K562 (cell line): ENCODE results near the gene ABCB9. TPM values are rescaled to one million over a fixed set of nuclear protein-coding genes. Genes with fewer than 3 reads are reported as not detected.

Experiments
- ATAC-seq: fragments of 200-7000 bp; cut with Tn5 transposase; 3 replicates; pipeline ENCODE4 v1.9.1; 2020; ENCODE audit warnings: moderate library complexity
- BruUV-seq: library from RNA; stranded (reverse); fragments of 400-500 nt; replicated peaks from 2 replicates; lab custom pipeline; 2021; lab: Mats Ljungman, UMichigan
- CTCF ChIA-PET: fragments of 300-600 bp; formaldehyde crosslinking; extraction: SDS; loops from one replicate; lab custom pipeline; 2021; ENCODE audit warnings: low intra/inter-chr PET ratio; lab: Yijun Ruan, JAX
- POLR2A ChIA-PET: fragments of 300-600, 350-650 bp; sonication (Branson Sonifier 250); formaldehyde crosslinking; extraction: SDS; loops from one replicate; lab custom pipeline; 2021; ENCODE audit warnings: antibody characterized with exemption, inconsistent platforms; lab: Yijun Ruan, JAX
- DNase-seq, 4 experiments: peaks; one replicate each; pipeline versions ENCODE4 v3.0.0 to v3.0.0-alpha.2; 2011 to 2018; ENCODE audit warnings: low spot score in 3 of 4, mixed read lengths in 3 of 4; ENCODE audit errors: extremely low read depth in 1 of 4
- FAIRE-seq: peaks from 2 replicates; lab custom pipeline; 2011; peaks lifted over from hg19 to GRCh38; lab: Jason Lieb, UNC
- H2AFZ ChIP-seq: 2 replicates; pipeline ENCODE4 v1.6.0; 2011; ENCODE audit warnings: low read depth, low read length, control low read depth, inconsistent platforms
- H3K27ac ChIP-seq: fragments of 200-600 bp; 3 replicates; pipeline ENCODE4 v1.8.0; 2011; ENCODE audit warnings: low read depth, mild to moderate bottlenecking, control low read depth, inconsistent platforms, low read length, moderate library complexity, mixed read lengths; ENCODE audit errors: extremely low read depth
- H3K27me3 ChIP-seq, 2 experiments: fragments of 300-600 bp in 1 of 2; 2 replicates in 1 of 2; 3 replicates in 1 of 2; pipeline versions ENCODE4 v1.6.0 to v1.8.0; 2011; ENCODE audit warnings: inconsistent platforms in 2 of 2, low read length in 2 of 2, mild to moderate bottlenecking in 1 of 2, mixed read lengths in 1 of 2, moderate library complexity in 1 of 2; ENCODE audit not compliant: control insufficient read depth in 2 of 2, insufficient read depth in 2 of 2
- H3K36me3 ChIP-seq: fragments of 300-600 bp; 3 replicates; pipeline ENCODE4 v1.8.0; 2011; ENCODE audit warnings: mild to moderate bottlenecking, low read length, inconsistent platforms; ENCODE audit not compliant: control insufficient read depth, insufficient read depth
- H3K4me1 ChIP-seq, 2 experiments: fragments of 200-600 bp in 1 of 2; replicated peaks in 1 of 2; 2 replicates in 1 of 2; 3 replicates in 1 of 2; pipeline versions ENCODE4 v1.5.1 to v1.8.0; 2011; ENCODE audit warnings: inconsistent platforms in 2 of 2, low read length in 2 of 2, mild to moderate bottlenecking in 1 of 2, mixed read lengths in 1 of 2, moderate library complexity in 1 of 2; ENCODE audit not compliant: control insufficient read depth in 2 of 2, insufficient read depth in 2 of 2
- H3K4me2 ChIP-seq: 2 replicates; pipeline ENCODE4 v1.6.1; 2011; ENCODE audit warnings: low read length, control low read depth, inconsistent platforms, mixed read lengths; ENCODE audit not compliant: insufficient read depth
- H3K4me3 ChIP-seq: fragments of 200-600 bp; sonication (generic), shearing (Covaris generic); 2 replicates; pipeline ENCODE4 v1.5.1; 2016; ENCODE audit warnings: control low read depth, inconsistent platforms
- H3K79me2 ChIP-seq: fragments of 200-600 bp; 3 replicates; pipeline ENCODE4 v1.8.0; 2011; ENCODE audit warnings: low read length, inconsistent platforms; ENCODE audit not compliant: control insufficient read depth, insufficient read depth
- H3K9ac ChIP-seq, 2 experiments: 2 replicates each; pipeline versions ENCODE4 v1.6.0 to v1.6.1; 2011; ENCODE audit warnings: low read depth in 2 of 2, low read length in 2 of 2, control low read depth in 1 of 2, inconsistent platforms in 1 of 2, mild to moderate bottlenecking in 1 of 2, mixed read lengths in 1 of 2; ENCODE audit not compliant: insufficient read depth in 1 of 2
- H3K9me1 ChIP-seq: one replicate; pipeline ENCODE4 v1.6.0; 2011; ENCODE audit warnings: inconsistent platforms, mild to moderate bottlenecking, low read length, moderate library complexity; ENCODE audit not compliant: control insufficient read depth, insufficient read depth
- H3K9me3 ChIP-seq: replicated peaks from 2 replicates; pipeline ENCODE4 v1.5.1; 2011; ENCODE audit warnings: low read depth, low read length, inconsistent platforms; ENCODE audit not compliant: control insufficient read depth, insufficient read depth
- H4K20me1 ChIP-seq: replicated peaks from 2 replicates; pipeline ENCODE4 v1.6.1; 2011; ENCODE audit warnings: low read length, inconsistent platforms, mixed read lengths; ENCODE audit not compliant: control insufficient read depth, insufficient read depth
- BDP1 ChIP-seq: IDR thresholded peaks from 3 replicates; pipeline ENCODE4 v1.6.1; 2011; ENCODE audit not compliant: insufficient read length, insufficient read depth
- SIRT6 ChIP-seq: IDR thresholded peaks from one replicate; pipeline ENCODE4 v1.6.1; 2012; ENCODE audit warnings: low read depth, mild to moderate bottlenecking, control low read depth, inconsistent platforms, low read length, moderate library complexity
- ZNF121 ChIP-seq: sonication (generic); formaldehyde crosslinking; conservative IDR thresholded peaks from 2 replicates; pipeline ENCODE4 v1.8.0; 2022; ENCODE audit warnings: missing genetic modification reagents
- ZNF24 ChIP-seq: fragments of 450-650 bp; IDR thresholded peaks from 2 replicates; pipeline ENCODE4 v1.6.1; 2016
- ZNF584 ChIP-seq: fragments of 200-800 bp; sonication (Bioruptor generic); IDR thresholded peaks from 2 replicates; pipeline ENCODE4 v1.6.1; 2016; ENCODE audit warnings: low read depth, mild to moderate bottlenecking, missing genetic modification characterization, missing compliant biosample characterization
- WGBS: fragments of 100-300 bp; shearing (Covaris generic); methylation state at CpG from one replicate; pipeline ENCODE4 v1.1.6; 2016; ENCODE audit warnings: low coverage, mixed read lengths; ENCODE audit not compliant: insufficient coverage; ENCODE audit errors: missing lambda C conversion rate; 5-methylcytosine and 5-hydroxymethylcytosine counted together
- in situ Hi-C: fragments of 300-500 bp; cut with MboI; formaldehyde crosslinking; loops from 4 replicates; pipeline ENCODE4 v1.15.0; 2018; ENCODE audit warnings: inconsistent platforms, mixed read lengths
- intact Hi-C: fragments of 100-400 bp; cut with micrococcal nuclease; formaldehyde crosslinking; loops from 2 replicates; pipeline ENCODE4 v1.14.2; 2022
- polyA plus RNA-seq, 8 experiments: library from polyadenylated mRNA; depleted of rRNA in 4 of 8; stranded (reverse) in 5 of 8; unstranded in 3 of 8; fragments of >200 nt; fragmentation: Nextera tagmentation in 2 of 8; fragmentation: Illumina TruSeq in 1 of 8; extraction: Ambion mirVana in 2 of 8; extraction: Trizol in 1 of 8; gene quantifications; 2 replicates each; pipeline versions ENCODE4 v1.2.1 to v1.2.3, GENCODE V29; 2011 to 2014; ENCODE audit warnings: inconsistent platforms in 1 of 8, missing spikeins in 1 of 8
- total RNA-seq, 7 experiments: library from RNA; depleted of rRNA in 6 of 7; stranded (reverse); fragments of >200 nt in 6 of 7; fragmentation: Illumina TruSeq in 2 of 7; extraction: Trizol in 2 of 7; gene quantifications; 2 replicates each; pipeline versions ENCODE4 v1.2.1 to v1.2.3, GENCODE V29; 2011 to 2021; ENCODE audit warnings: low replicate concordance in 1 of 7
- TF ChIP-seq, protein P1 (sequence below): sonication (generic); formaldehyde crosslinking; IDR thresholded peaks from 2 replicates; pipeline ENCODE4 v1.9.0; 2022; ENCODE audit warnings: mild to moderate bottlenecking, missing genetic modification reagents

ABCB9 gene
- total and polyA plus RNA-seq, 9 of the 15 experiments (the other 6 are each of a cell fraction or from before 2014, with no cell fraction given): 0.20 to 12.6 (median 6.2) TPM

DNA sequence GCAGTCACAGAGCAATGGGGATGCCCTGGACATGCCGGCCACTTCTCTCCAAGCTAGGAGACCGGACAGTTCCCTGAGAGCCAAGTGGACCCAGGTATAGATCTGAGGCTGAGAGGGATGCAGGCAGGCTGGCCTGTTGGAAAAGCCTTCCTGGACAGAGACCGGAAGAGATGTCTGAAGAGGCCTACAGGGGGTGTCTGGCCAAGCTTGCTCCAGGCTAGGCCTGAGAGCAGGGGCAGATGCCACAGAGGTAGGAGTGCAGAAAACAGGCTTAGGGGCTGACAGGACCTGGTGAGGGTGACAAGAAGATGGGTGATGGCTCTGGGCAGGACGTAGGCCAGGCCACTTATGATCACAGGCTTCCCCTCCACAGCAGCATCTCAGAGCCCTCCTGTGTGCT lies 44.4 kb upstream of the ABCB9 start:
- 77% methylated on average over 4 of the region's 4 CpGs for WGBS
- H3K27me3 ChIP-seq: no peaks in the 10 kb centered on the region
- no peak overlapping the region for H3K4me2 ChIP-seq
- FAIRE-seq (no peak), DNase-seq (no peak), ATAC-seq (peak; percentile 50)
- H3K4me1 ChIP-seq: peaks cover 0 to 3% of the 10 kb centered on the region in 2 experiments; a peak in 2 of 5 replicates
- H3K9ac ChIP-seq: no peak overlapping the region
- H2AFZ ChIP-seq: no peak overlapping the region
- H3K9me1 ChIP-seq: peaks cover 3% of the 10 kb centered on the region
- H3K79me2 ChIP-seq: no peaks in the 10 kb centered on the region
- H3K9me3 ChIP-seq: no peaks in the 10 kb centered on the region
- no peak for TF ChIP-seq ZNF584 (CRISPR knock-in tag)
- TF ChIP-seq, protein P1, sequence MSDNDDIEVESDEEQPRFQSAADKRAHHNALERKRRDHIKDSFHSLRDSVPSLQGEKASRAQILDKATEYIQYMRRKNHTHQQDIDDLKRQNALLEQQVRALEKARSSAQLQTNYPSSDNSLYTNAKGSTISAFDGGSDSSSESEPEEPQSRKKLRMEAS: 0 out of 2 replicates have a peak, but pooled peaks have one; percentile 12
- 0 out of 2 replicates have a peak, but pooled peaks cover 4% of the 10 kb centered on the region for H4K20me1 ChIP-seq
- no TSS peak for BruUV-seq
- intact Hi-C loops: no loop called here
- ChIA-PET POLR2A (interaction anchor here (0.6 to 1.1 kb wide), 2 partner anchors 9 to 11 kb away, joined by 3 read pairs; no protein-coding TSS in a partner anchor), CTCF (no interaction called here)
- H3K27ac ChIP-seq: no peak overlapping the region
- peaks cover 9% of the 10 kb centered on the region; the same call in 2 of the 3 replicates for H3K36me3 ChIP-seq
- in situ Hi-C loops: no loop called here
- H3K4me3 ChIP-seq: no peak overlapping the region

DNA sequence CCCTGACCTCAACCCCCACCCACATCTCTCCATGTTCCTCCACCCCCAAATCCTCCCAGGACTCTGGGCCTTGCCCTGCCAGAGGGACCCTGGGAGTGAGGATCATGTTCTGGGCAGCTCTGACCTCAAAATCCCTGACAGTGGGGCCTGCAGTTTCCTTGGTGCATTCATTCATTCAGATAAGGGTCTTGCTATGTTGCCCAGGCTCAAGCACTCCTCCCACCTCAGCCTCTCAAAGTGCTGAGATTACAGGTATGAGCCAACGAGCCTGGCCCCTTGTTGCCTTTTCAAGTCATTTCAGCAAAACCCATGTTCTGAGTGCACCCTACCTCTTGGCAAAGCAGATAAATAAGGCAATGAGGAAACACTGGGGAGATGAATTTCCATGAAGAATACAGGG lies 43.8 kb upstream of the ABCB9 start:
- Histone ChIP-seq H3K4me2 (no peak overlapping the region), H3K27me3 (no peaks in the 10 kb centered on the region), H3K27ac (no peak overlapping the region), H2AFZ (no peak overlapping the region), H3K4me3 (no peak overlapping the region), H3K79me2 (no peaks in the 10 kb centered on the region), H3K4me1 (peaks cover 0 to 3% of the 10 kb centered on the region in 2 experiments; a peak in 2 of 5 replicates), H3K9me1 (peaks cover 3% of the 10 kb centered on the region), H3K9me3 (no peaks in the 10 kb centered on the region), H4K20me1 (0 out of 2 replicates have a peak, but pooled peaks cover 4% of the 10 kb centered on the region), H3K36me3 (peaks cover 9% of the 10 kb centered on the region; the same call in 2 of the 3 replicates), H3K9ac (no peak overlapping the region)
- DNase-seq (no peak), FAIRE-seq (no peak), ATAC-seq (no peak)
- no TSS peak for BruUV-seq
- CTCF ChIA-PET: no interaction called here
- in situ Hi-C loops (no loop called here), intact Hi-C loops (no loop called here)
- no peak for TF ChIP-seq BDP1
- peak; percentile 48; the same call in 1 of the 2 replicates for TF ChIP-seq ZNF24
- TF ChIP-seq ZNF121 (CRISPR knock-in tag): peak; percentile 84
- TF ChIP-seq SIRT6: no peak
- POLR2A ChIA-PET: interaction anchor here (0.6 to 1.1 kb wide), 2 partner anchors 9 to 12 kb away, joined by 3 read pairs; no protein-coding TSS in a partner anchor
- WGBS: 7% methylated on average over 1 of the region's 1 CpG
